ENCODE data around the gene C12orf42. TPM values are rescaled to one million over a fixed set of nuclear protein-coding genes. Genes with fewer than 3 reads are reported as not detected.

Gene C12orf42
- total and polyA plus RNA-seq, 2 of the 4 experiments (the other 2 are of a cell fraction), result not detected

DNA sequence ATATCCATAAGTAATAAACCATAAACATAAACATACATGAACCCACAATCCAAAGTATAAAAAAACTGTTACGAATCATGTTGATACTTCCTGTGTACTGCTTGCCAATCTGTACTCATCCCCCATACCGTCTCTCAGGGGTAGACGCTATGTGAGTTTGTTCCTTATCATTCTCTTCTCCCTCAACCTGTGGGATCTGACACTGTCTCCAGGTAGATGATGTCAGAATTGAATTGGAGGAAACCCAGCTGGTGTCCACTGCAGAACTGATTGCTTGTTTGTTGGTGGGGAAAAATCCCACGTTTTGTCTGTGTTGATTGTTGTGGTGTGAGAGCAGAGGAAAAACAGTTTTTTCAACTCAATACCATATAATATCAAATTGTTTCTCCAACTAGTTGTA is 50.8 kb downstream of the C12orf42 start:
- POLR2A ChIA-PET (ENCODE audit: unreplicated experiment), result no interaction called here
- Histone ChIP-seq H3K4ac (ENCODE audit: low read depth, low read length) (no peak overlapping the region), H2AK5ac (ENCODE audit: low read depth, low read length) (no peak overlapping the region), H3K27ac (ENCODE audit: insufficient read depth, low read length) (no peak overlapping the region), H3K23ac (ENCODE audit: low read depth, low read length) (no peak overlapping the region), H3K9me1 (ENCODE audit: insufficient read depth, low read length) (no peaks in the 10 kb centered on the region), H3K14ac (replicated peaks; ENCODE audit: low read depth, low read length) (no peak overlapping the region), H3K27me3 (ENCODE audit: control insufficient read depth, insufficient read depth, low read length) (no peaks in the 10 kb centered on the region), H2BK120ac (ENCODE audit: low read depth, low read length) (no peak overlapping the region), H3K9ac (ENCODE audit: low read depth, low read length) (no peak overlapping the region), H3K79me1 (ENCODE audit: low read depth in 1 of 2, low read length in 2 of 2) (no peaks in the 10 kb centered on the region), H3K18ac (ENCODE audit: low read depth, low read length) (no peak overlapping the region), H2AK9ac (replicated peaks; ENCODE audit: low read depth, low read length, poor library complexity) (no peak overlapping the region), H4K91ac (ENCODE audit: insufficient read depth, low read depth, low read length) (no peak overlapping the region), H2BK20ac (ENCODE audit: low read depth, low read length) (no peak overlapping the region), H4K8ac (ENCODE audit: low read depth in 2 of 2, low read length in 2 of 2) (no peak overlapping the region), H2BK15ac (ENCODE audit: low read depth, low read length) (no peak overlapping the region), H4K20me1 (ENCODE audit: insufficient read depth, low read length) (no peaks in the 10 kb centered on the region), H3K4me2 (ENCODE audit: low read depth, low read length) (no peak overlapping the region), H2AFZ (replicated peaks; ENCODE audit: low read length, poor library complexity) (no peak overlapping the region), H3K4me1 (ENCODE audit: control insufficient read depth, insufficient read depth, low read length) (no peaks in the 10 kb centered on the region), H3K36me3 (ENCODE audit: control insufficient read depth, insufficient read depth, low read length) (no peaks in the 10 kb centered on the region), H3K4me3 (ENCODE audit: insufficient read depth, low read depth, low read length) (no peak overlapping the region), H3K56ac (ENCODE audit: extremely low read depth, insufficient read depth, low read length) (no peak overlapping the region), H3K9me3 (ENCODE audit: control insufficient read depth, insufficient read depth, low read length) (0 out of 2 replicates have a peak, but pooled peaks cover 2% of the 10 kb centered on the region), H4K5ac (ENCODE audit: low read depth, low read length) (no peak overlapping the region), H2BK5ac (ENCODE audit: low read depth, low read length, poor library complexity, severe bottlenecking) (no peak overlapping the region)
- dilution Hi-C loops (cut with HindIII; ENCODE audit: low sequenced_read_pairs, unreplicated experiment), result no loop called here
- DNase-seq (no peak), ATAC-seq (ENCODE audit: low read depth) (no peak)
- CTCF ChIA-PET, result no interaction called here
- TF ChIP-seq CEBPB (IDR thresholded peaks at IDR 0.05; ENCODE audit: low read depth, low read length), result no peak
- no peak for TF ChIP-seq CHD1 (IDR thresholded peaks at IDR 0.05; ENCODE audit: low read depth, low read length)
- TF ChIP-seq NFE2L2 (IDR thresholded peaks at IDR 0.05; ENCODE audit: low read depth, low read length), result no peak
- TF ChIP-seq MAFK (IDR thresholded peaks at IDR 0.05; ENCODE audit: low read depth, low read length), result no peak
- TF ChIP-seq MXI1 (IDR thresholded peaks at IDR 0.05; ENCODE audit: borderline replicate concordance, low read depth, low read length), result no peak
- TF ChIP-seq ELK1 (IDR thresholded peaks at IDR 0.05; ENCODE audit: borderline replicate concordance, low read depth, low read length), result no peak
- TF ChIP-seq SMC3 (IDR thresholded peaks at IDR 0.05; ENCODE audit: low read depth, low read length), result no peak
- TF ChIP-seq POLR2A (IDR thresholded peaks at IDR 0.05; ENCODE audit: low read depth, low read length), result no peak
- no peak for TF ChIP-seq BHLHE40 (IDR thresholded peaks at IDR 0.05; ENCODE audit: low read depth, low read length)
- TF ChIP-seq FOS (IDR thresholded peaks at IDR 0.05; ENCODE audit: low read depth, low read length), result no peak
- TF ChIP-seq RFX5 (IDR thresholded peaks at IDR 0.05; ENCODE audit: low read depth, low read length), result no peak
- TF ChIP-seq USF2 (IDR thresholded peaks at IDR 0.05; ENCODE audit: low read depth, low read length), result no peak
- TF ChIP-seq MAZ (IDR thresholded peaks at IDR 0.05; ENCODE audit: borderline replicate concordance, low read depth, low read length), result no peak
- no peak for TF ChIP-seq RCOR1 (IDR thresholded peaks at IDR 0.05; ENCODE audit: insufficient replicate concordance, low read length)
- TF ChIP-seq RAD21 (IDR thresholded peaks at IDR 0.05; ENCODE audit: low read length), result no peak
- no TSS peak for BruUV-seq (replicated peaks)
- WGBS, 2 experiments (ENCODE audit: extremely low coverage in 2 of 2, insufficient read length in 1 of 2), result no CpG with 5 or more reads among the region's 4 CpGs
- in situ Hi-C loops (cut with MboI; ENCODE audit: low sequenced_read_pairs), result no loop called here
- intact Hi-C loops (cut with micrococcal nuclease), result no loop called here

Measured in IMR-90 (cell line).